Epithelial cell of esophagus (primary cell): Measurements from ENCODE around the gene SLC12A5.
"Not testable (repeated sequence)": the region's sequence is repeated elsewhere in the genome, so short reads cannot be mapped to it uniquely, and the experiment has no call there.

Experiments
- DNase-seq: peaks from one replicate; pipeline ENCODE4 v3.0.0; 2010; ENCODE audit warnings: low read depth
- H3K4me3 ChIP-seq: 2 replicates; pipeline ENCODE4 v1.5.1; 2011; ENCODE audit warnings: mild to moderate bottlenecking, low read length, control low read depth
- TF ChIP-seq, protein P1 (sequence below): IDR thresholded peaks from 2 replicates; pipeline ENCODE4 v1.5.1; 2011; ENCODE audit warnings: low read depth, mild to moderate bottlenecking, low read length, control low read depth, inconsistent platforms; ENCODE audit not compliant: insufficient read depth; ENCODE audit errors: missing control alignments

Gene SLC12A5

DNA sequence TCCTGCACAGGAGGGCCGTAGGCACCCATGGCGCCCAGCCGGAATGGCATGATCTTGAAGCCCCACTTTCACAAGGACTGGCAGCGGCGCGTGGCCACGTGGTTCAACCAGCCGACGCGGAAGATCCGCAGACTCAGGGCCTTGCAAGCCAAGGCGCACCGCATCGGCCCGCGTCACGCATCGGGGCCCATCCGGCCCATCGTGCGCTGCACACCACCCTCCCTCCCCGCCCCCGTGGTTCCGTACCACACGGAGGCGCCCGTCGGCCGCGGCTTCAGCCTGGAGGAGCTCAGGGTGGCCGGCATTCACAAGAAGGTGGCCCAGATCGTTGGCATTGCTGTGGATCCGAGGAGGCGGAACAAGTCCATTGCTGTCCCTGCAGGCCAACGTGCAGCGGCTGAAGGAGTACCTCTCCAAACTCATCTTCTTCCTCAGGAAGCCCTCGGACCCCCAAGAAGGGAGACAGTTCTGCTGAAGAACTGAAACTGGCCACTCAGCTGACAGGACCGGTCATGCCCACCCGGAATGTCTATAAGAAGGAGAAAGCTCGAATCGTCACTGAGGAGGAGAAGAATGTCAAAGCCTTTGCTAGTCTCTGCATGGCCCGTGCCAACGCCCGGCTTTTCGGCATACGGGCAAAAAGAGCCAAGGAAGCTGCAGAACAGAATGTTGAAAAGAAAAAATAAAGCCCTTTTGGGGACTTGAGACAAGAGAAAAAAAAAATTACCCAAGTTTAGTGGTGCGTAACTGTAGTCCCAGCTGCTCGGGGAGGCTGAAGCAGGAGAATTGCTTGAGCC lies 70.7 kb downstream of the SLC12A5 start:
- no peak for DNase-seq
- TF ChIP-seq, protein P1, sequence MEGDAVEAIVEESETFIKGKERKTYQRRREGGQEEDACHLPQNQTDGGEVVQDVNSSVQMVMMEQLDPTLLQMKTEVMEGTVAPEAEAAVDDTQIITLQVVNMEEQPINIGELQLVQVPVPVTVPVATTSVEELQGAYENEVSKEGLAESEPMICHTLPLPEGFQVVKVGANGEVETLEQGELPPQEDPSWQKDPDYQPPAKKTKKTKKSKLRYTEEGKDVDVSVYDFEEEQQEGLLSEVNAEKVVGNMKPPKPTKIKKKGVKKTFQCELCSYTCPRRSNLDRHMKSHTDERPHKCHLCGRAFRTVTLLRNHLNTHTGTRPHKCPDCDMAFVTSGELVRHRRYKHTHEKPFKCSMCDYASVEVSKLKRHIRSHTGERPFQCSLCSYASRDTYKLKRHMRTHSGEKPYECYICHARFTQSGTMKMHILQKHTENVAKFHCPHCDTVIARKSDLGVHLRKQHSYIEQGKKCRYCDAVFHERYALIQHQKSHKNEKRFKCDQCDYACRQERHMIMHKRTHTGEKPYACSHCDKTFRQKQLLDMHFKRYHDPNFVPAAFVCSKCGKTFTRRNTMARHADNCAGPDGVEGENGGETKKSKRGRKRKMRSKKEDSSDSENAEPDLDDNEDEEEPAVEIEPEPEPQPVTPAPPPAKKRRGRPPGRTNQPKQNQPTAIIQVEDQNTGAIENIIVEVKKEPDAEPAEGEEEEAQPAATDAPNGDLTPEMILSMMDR, result no peak
- H3K4me3 ChIP-seq, result no peak overlapping the region

- not testable (repeated sequence) for H3K4me3 ChIP-seq, DNase-seq
These were observed 71.4 kb downstream of the SLC12A5 start for GRCh38 chr20:46100444-46100843.

DNA sequence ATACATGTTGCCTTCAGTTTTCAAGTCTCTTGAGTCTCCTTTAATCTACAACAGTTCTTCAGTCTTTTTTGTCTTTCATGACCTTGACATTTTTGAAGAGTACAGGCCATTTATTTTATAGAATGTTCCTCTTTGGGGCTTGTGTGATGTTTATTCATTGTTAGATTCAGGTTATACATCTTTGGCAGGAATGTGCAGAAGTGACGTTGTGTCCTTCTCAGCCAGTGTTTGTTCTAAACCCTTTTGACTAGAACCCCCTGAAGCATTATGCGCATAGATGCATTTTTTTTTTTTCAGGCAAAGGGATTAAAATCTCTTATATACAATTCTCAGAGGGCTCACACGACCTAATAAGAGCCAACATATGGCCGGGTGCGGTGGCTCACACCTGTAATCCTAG lies 72.0 kb downstream of the SLC12A5 start:
- TF ChIP-seq, protein P1, result no peak
- H3K4me3 ChIP-seq, result no peak overlapping the region
- no peak for DNase-seq

DNA sequence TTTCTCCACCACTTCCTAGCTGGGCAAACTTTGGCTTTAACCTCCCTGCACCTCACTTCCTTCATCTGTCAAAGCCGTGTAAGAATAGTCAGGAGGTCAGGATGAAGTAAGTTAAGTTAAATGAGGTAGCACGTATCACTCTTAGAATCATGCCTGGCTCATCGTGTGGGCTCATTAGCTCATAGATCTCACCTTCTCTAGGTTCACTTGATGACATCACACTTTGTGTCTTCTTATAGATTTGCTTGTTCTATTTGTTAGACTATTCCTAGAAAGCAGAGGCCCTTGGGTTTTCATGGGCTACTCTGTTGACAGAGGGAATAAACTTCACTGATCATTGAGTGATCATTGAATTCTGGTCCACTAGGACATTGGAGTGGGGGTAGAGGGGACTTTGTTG lies 72.9 kb downstream of the SLC12A5 start:
- no peak overlapping the region for H3K4me3 ChIP-seq
- DNase-seq, result no peak
- TF ChIP-seq, protein P1, result no peak

DNA sequence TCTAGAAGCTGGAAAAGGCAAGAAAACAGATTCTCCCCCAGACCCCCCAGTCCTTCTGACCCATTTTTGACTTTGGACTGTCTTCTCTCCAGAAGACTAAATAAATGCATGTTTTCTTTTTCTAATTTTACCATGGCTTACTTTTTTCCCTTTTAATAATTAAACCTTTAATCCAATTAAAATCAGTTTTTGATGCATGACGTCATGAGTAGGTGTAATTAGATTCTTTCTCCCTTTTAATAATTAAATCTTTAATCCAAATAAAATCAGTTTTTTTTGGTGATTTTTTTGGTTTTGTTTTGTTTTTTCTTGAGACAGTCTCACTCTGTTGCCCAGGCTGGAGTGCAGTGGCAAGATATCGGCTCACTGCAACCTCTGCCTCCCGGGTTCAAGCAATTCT lies 73.9 kb downstream of the SLC12A5 start:
- H3K4me3 ChIP-seq, result no peak overlapping the region
- TF ChIP-seq, protein P1, result no peak
- DNase-seq, result no peak

- TF ChIP-seq, protein P1, result no peak
- no peak overlapping the region for H3K4me3 ChIP-seq
- DNase-seq, result no peak
These were observed 75.2 kb downstream of the SLC12A5 start for GRCh38 chr20:46104262-46104661.

DNA sequence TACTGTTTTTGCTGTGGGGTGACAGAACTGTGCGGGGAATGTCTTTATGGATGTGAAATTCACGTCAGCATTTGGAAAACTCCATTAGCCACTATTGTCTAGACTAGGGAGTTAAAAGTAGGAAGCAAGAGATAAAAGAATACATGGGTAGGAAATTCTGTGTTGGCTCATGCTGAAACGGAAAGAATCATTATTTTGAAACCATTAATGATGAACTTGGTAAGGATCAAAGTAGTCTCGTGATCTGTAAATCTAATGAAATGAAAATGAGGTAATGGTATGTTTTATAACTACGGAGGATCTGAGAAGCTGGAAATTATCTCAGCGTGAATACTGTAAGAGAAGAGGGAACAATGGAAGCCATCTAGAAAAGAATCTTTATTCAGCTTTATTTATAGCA lies 78.0 kb downstream of the SLC12A5 start:
- DNase-seq, result no peak
- TF ChIP-seq, protein P1, result no peak

More for the DNA sequence above, 78.0 kb downstream of the SLC12A5 start:
- H3K4me3 ChIP-seq, result no peak overlapping the region
